ENCODE results near the gene COL11A2. TPM values are rescaled to one million over a fixed set of nuclear protein-coding genes. Genes with fewer than 3 reads are reported as not detected.
"Not testable (repeated sequence)": the region's sequence is repeated elsewhere in the genome, so short reads cannot be mapped to it uniquely, and the experiment has no call there.

COL11A2 gene
- 1.4 TPM for total RNA-seq

- DNase-seq = no peak
Observed at GRCh38 chr6:33192105-33192646, at the start of gene COL11A2. TSS of gene COL11A2 (minus strand) at chr6:33192467. CDS start at chr6:33192240, 227 bp downstream.

GRCh38 chr6:33241968-33242367, 49.7 kb upstream of the COL11A2 start:
- DNase-seq = no peak

- no peak for DNase-seq
Observed at GRCh38 chr6:33237741-33238140, 45.5 kb upstream of the COL11A2 start.

DNA sequence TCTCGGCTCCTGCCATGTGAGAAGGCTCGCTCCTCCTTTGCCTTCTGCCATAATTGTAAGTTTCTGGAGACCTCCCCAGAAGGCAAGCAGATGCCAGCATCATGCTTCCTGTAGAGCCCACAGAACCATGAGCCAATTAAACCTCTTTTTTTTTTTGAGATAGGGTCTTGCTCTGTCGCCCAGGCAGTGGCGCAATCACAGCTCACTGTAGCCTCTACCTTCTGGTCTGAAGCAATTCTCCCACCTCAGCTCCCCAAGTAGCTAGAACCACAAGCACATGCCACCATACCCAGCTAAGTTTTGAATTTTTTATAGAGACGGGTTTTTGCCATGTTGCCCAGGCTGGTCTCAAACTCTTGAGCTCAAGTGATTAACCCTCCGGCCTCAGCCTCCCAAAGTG, 44.6 kb upstream of the COL11A2 start:
- DNase-seq = no peak

GRCh38 chr6:33236328-33236727, 44.1 kb upstream of the COL11A2 start:
- DNase-seq = no peak

DNA sequence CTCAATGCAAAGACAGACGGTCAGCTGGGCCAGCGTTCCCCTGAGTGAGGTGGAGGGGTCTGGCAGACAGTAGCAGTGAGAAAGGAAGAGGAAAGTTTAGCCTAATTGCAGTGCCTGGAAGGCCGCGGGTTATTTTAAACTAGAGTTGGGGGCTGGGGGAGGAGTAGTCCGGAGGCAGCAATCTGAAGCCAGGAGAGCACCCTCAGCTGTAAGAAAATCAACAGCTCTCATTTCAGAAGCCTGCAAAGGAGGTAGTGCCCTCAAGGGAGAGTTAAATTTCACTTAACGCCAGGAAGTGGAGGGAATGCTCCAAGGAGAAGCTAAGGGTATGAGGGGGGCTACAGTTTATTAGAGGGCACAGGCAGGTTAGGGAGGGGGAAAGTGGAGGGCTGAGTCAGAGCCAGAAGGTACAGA, 43.0 kb upstream of the COL11A2 start:
- DNase-seq = no peak

DNA sequence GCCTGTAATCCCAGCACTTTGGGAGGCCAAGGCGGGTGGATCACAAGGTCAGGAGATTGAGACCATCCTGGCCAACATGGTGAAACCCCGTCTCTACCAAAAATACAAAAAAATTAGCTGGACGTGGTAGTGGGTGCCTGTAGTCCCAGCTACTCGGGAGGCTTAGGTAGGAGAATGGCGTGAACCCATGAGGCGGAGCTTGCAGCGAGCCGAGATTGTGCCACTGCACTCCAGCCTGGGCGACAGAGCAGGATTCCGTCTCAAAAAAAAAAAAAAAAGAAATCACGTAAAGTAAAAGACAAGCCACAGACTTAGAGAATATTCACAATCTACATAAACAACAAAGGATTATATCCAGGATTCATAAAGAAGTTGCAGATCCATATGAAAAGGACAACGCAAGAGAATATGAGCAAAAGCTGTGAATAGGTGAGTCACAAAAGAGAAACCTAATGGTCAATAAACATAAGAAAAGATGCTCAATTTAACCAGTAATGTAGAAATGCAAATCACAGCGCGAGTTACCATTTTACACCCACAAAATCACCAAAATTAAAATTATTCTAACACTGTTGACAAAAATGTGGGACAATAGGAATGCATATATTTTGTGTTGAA, 34.3 kb upstream of the COL11A2 start:
- not testable (repeated sequence) for DNase-seq

- DNase-seq = no peak
Observed at GRCh38 chr6:33217681-33218080, 25.4 kb upstream of the COL11A2 start.

DNA sequence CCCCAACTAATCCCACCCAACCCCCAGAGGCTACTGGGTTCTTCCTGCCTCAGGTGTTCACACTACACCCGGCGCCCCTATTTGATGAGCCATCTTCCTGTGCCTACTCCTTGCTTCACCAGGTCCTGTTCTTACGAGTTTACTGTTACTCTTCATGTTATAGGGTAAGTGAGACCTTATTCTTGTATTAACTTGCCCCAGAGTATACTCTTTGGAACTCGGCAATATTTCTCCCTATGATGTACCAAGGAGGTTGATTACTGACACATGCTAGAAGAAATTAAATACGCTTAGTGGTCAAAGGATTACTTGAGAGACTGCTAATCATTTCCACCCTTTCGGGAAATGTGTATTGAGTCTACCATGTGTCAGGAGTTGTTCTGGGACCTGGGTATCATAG, 25.0 kb upstream of the COL11A2 start:
- DNase-seq = no peak

GRCh38 chr6:33216117-33216649, 23.9 kb upstream of the COL11A2 start:
- DNase-seq = no peak

DNA sequence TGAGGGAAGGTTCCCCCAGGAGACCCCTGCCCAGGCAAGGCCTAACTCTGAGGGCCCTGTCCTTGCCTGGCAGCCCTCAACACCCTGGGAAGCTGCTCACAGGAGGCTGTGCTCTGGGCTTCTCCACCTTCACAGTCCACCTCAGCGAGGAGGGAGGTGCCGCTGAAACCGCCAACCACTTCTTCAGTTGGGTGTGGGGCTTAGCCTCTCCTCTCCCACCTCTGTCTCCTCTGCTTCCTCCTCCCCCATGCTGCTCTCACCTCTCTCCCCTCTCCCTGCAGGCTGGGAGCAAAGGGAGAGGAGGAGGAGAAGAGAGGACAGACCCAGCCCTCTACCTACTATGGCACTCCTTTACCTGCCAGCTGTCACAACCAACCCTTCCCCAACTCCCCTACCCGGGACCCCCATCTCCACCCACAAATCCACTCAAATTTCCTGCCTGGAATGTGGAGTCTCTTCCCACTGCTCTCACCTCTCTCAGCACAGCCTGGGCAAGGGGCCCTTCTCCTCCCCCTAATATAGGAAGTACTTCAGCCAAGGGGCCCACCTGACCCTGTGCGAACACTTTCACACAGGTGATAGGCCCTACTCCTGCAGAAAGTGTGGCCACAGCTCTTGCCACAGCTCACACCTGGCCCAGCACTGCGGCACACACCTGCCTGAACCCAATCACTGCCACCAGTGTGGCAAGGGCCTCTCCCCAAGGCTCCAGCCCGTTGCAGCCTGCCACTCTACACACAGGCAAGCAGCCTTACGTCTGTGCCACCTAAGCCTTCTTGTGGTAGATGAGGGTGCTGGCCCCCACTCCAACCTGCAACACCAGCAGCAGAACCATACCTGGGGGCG, 23.2 kb upstream of the COL11A2 start:
- no peak for DNase-seq

DNA sequence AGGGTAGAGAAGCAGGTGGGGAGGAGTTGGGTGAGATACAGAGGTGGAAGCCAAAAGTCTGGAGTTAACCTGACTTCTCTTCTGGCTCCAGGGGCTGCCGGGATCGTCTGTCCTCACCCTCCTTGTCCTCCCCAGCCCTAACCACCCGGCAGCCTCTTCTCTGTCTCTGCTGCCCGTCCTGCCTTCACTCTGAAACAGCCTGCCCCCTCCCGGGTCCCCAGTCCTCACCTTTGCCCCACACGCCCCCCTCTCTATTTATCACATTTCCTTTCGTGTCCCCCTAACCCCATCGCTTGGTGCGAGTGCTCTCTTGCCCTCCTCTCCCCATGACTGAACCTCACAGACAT, 21.7 kb upstream of the COL11A2 start:
- DNase-seq = no peak

GRCh38 chr6:33213166-33213988, 21.1 kb upstream of the COL11A2 start:
- DNase-seq = no peak

DNA sequence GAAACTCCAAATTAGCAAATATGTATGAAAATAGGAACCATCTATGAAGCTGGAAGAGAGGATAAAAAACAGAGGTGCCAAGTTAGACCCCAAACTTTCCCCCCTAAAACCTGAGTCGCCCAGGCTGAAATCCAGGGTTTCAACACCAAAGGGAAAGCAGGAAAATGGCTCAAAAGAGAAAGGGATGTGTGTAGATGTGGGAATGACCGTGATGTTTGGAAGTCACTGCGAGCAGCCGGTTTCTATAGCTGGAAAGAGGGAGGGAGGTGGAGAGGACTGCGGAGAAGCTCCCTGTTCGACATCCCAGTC, 20.5 kb upstream of the COL11A2 start:
- no peak for DNase-seq

GRCh38 chr6:33211666-33212422, 19.6 kb upstream of the COL11A2 start:
- DNase-seq = no peak

DNA sequence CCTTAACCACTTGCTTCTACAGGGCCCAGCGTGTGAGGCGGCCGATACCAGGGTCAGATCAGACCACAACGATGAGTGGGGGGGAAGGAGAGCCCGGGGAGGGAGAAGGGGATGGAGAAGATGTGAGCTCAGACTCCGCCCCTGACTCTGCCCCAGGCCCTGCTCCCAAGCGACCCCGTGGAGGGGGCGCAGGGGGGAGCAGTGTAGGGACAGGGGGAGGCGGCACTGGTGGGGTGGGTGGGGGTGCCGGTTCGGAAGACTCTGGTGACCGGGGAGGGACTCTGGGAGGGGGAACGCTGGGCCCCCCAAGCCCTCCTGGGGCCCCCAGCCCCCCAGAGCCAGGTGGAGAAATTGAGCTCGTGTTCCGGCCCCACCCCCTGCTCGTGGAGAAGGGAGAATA, 18.9 kb upstream of the COL11A2 start:
- no peak for DNase-seq

- no peak for DNase-seq
Observed at GRCh38 chr6:33209856-33210255, 17.6 kb upstream of the COL11A2 start.

DNA sequence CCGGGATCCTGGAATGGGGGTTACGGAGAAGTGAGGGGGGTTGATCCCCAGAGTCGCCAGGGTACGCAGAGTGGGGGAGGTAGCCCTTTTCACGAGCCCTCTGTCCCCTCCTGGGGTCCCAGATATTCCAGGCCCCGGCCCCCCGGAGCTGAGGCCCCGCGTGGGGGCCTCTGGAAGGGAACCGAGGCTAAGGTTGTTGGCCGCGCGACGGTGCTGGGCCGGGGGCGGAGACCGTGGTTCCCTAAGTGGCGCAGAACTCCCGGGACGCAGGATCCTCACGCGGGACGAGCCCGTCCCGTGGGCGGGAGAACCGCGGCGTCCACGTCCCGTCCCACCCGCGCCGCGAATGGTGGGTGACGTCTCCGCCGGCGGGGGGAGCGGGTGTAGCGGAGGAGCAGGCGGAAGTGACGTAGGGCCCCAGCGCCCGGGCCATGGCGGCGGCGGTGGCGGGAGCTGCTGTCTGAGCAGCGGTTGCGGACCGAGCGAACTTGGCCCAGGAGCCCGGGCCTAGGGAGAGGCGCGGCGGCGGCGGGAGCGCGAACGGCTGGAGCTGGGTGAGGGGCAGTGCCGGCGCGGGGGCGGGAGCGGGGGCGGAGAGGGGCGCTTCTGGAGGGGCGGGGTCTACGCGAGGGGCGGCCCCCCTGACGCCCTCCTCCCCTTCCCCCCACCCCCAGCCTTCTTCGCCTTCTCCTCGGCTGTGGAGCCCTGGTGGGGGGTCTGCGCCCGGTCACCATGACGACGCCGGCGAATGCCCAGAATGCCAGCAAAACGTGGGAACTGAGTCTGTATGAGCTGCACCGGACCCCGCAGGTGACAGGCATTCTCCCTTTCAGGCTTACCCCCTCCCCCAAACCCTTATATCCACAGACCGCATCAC, 16.1 kb upstream of the COL11A2 start, which contains the start of gene RING1:
Gene RING1, plus strand, starts transcription at position 410 of the 877 bp plus-strand sequence. Its CDS starts 323 bp downstream, at position 733.
- peak; percentile 81 for DNase-seq

DNA sequence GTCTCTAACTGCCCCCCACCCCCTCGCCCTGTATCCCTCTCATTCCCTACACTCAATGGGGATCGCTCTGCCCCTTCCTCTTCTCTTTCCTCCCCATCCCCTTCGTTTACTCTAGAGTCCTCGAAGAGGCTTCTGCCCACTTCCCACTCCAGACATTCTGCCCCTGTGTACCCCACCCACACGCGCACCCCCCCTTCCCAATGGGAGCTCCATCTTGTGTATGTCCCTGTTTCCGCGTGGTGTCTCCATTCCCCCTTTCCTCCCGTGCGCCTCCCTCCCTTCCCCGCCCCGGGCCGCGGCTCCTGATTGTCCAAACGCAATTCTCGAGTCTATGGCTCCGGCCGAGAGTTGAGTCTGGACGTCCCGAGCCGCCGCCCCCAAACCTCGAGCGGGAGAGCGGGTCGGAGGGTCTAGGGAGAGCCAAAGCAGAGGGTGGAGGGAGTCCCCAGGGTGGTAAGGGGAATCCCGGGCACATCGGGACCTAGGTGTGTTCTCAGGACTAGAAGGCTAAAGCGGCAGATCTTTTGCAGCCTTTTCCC, 15.4 kb upstream of the COL11A2 start:
- DNase-seq = no peak

DNA sequence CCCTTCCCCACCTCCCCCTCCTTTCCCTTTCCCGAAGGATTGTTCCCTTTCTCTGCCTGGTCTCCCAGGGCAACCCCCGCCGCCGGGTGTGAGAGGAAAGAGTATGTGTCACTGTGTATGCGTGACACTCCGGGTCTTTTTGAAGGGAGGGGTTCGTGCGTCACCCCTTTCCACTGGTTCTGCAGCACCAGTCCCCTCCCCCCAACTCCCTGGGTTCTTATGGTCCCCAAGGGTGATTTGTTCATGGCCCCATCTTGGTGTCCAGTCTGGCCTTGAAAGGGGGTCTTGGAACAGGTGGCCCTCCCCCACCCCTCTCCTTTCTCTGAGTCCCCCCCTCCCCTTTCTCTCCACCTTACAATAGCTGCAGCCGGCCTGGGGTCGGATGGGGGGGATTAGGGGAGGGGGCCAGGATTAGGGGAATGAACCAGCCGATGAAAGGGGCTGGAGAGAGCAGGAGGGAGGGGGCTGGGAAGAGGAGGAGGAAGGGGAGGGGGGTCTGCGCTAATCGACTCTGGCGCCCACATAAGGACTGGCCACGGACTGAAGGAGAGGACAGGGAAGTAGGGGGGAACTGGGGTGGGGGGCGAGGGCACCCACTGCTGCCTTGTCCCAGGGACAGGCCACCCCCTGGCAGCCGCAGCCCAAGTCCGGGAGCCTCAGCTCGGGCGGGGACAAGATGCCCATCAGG, 14.7 kb upstream of the COL11A2 start:
- DNase-seq = no peak
